GM12891 (cell line): ENCODE measurements around the gene S100Z.

Experiments
- POLR2A ChIP-seq: IDR thresholded peaks from 2 replicates; pipeline ENCODE4 v1.6.1; 2011; ENCODE audit warnings: low read depth, low read length, control low read depth
- SPI1 ChIP-seq: IDR thresholded peaks from 2 replicates; pipeline ENCODE4 v1.6.1; 2011; ENCODE audit warnings: low read depth, low read length, control low read depth
- TAF1 ChIP-seq: IDR thresholded peaks from 2 replicates; pipeline ENCODE4 v1.6.1; 2011; ENCODE audit warnings: low read depth, low read length, control low read depth

GRCh38 chr5:76808141-76808691, 41.6 kb upstream of the S100Z start:
- no peak for TF ChIP-seq POLR2A
- TF ChIP-seq SPI1 = no peak
- TF ChIP-seq TAF1 = no peak
